Measurements from ENCODE around the gene ZNF831.

DNA sequence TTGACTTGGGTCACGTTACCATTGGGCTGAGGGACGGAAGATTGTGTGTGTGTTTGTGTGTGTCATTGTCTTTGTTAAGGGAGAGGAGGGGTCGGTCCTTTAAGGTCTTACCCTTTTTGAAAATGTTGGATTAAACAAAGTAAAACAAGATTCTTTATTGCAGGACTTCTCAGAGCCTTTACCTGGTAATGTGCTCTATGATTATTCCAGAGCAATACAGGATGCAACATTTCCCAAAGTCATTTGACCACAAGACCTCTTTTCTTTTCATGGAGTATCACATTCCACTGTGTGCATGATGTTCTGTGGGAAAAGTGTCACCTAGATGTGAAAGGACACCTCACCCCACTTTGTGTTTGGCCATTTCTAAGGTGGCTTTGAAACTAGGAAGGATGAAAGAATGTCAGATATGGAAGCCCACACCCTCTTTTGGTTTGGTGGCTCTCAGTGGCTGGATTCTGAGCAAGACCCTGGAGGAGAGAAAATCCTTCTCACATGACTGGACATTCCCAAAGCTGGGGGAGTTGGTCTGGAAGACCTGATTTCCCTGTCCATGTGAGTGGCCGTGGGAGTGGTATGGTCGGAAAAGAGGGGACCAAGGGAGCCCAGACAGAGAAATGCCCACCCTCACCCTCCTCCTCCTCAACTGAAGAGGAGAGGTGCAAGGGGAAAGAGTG lies 18.2 kb upstream of the ZNF831 start:
- TF ChIP-seq POLR2A (IDR thresholded peaks at IDR 0.05) (no peak), CTCF (IDR thresholded peaks at IDR 0.05) (no peak)

Measured in tibial nerve (tissue), 3 donors.